ENCODE data around the gene P2RY8. TPM values are rescaled to one million over a fixed set of nuclear protein-coding genes. Genes with fewer than 3 reads are reported as not detected.

Gene P2RY8
- total and polyA plus RNA-seq, 10 of the 15 experiments (the other 5 are each of a cell fraction or from before 2014, with no cell fraction given) = 2.0 to 64.4 (median 36.5) TPM

DNA sequence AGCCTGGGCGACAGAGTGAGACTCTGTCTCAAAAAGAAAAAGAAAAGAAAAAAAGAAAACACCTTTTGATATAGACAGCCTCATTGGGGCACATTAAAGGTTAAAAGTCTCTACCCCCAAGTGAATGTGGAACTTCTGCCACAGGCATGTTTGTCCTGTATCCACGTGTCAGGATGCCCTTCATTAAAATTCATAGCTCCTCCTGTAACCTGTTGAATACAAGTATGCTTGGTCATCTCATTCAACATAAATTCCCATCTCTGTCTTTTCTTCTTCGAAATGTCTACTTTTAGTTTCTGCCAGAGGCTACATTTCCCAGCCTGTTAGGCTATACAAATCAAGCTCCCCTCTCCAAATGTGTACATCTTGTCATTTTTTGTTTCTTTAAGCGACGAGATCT, 25.8 kb downstream of the P2RY8 start:
- H3K27me3 ChIP-seq (replicated peaks in 1 of 2; ENCODE audit: control insufficient read depth in 2 of 2, insufficient read depth in 2 of 2, low read length in 1 of 2) = no peaks in the 10 kb centered on the region
- ChIA-PET SMC1A (ENCODE audit: uncharacterized antibody, unreplicated experiment) (no interaction called here), RAD21 (ENCODE audit: unreplicated experiment) (no interaction called here), POLR2A (no interaction called here), CTCF (no interaction called here)
- H3K4me1 ChIP-seq (ENCODE audit: control insufficient read depth, insufficient read depth, low read length) = peaks cover 18% of the 10 kb centered on the region
- H3K36me3 ChIP-seq (ENCODE audit: control insufficient read depth in 2 of 2, insufficient read depth in 2 of 2, low read length in 1 of 2) = peaks cover 7 to 19% of the 10 kb centered on the region in 2 experiments; a peak in 2 of 4 replicates
- no peak overlapping the region for H3K4me3 ChIP-seq
- FAIRE-seq (no peak), DNase-seq (ENCODE audit: low read depth, low spot score) (no peak), ATAC-seq (no peak)
- H3K27ac ChIP-seq (ENCODE audit: control insufficient read depth, insufficient read depth) = no peak overlapping the region
- intact Hi-C loops (cut with micrococcal nuclease; ENCODE audit: unreplicated experiment) = no loop called here
- in situ Hi-C loops (cut with MboI) = no loop called here
- H3K79me2 ChIP-seq (ENCODE audit: control insufficient read depth, insufficient read depth, low read length) = peaks cover 17% of the 10 kb centered on the region
- no peak overlapping the region for H3K4me2 ChIP-seq (ENCODE audit: control insufficient read depth, insufficient read depth)
- WGBS (ENCODE audit: insufficient coverage, insufficient replicate concordance, low lambda C conversion rate, missing lambda C conversion rate) = 76% methylated on average over 5 of the region's 5 CpGs
- no peak overlapping the region for H3K9ac ChIP-seq (ENCODE audit: control insufficient read depth, insufficient read depth, low read length)
- no peak overlapping the region for H2AFZ ChIP-seq (ENCODE audit: control insufficient read depth, low read depth, low read length)
- no peaks in the 10 kb centered on the region for H4K20me1 ChIP-seq (ENCODE audit: control insufficient read depth, insufficient read depth)
- TF ChIP-seq, protein P1, sequence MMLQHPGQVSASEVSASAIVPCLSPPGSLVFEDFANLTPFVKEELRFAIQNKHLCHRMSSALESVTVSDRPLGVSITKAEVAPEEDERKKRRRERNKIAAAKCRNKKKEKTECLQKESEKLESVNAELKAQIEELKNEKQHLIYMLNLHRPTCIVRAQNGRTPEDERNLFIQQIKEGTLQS (IDR thresholded peaks at IDR 0.05; ENCODE audit: borderline replicate concordance, extremely low read depth, low read depth, low read length) = no peak
- no peak for TF ChIP-seq POLR2A (IDR thresholded peaks at IDR 0.05; ENCODE audit: low read depth, low read length)
- no peak for TF ChIP-seq MTA2 (IDR thresholded peaks at IDR 0.05; ENCODE audit: low read depth)
- TF ChIP-seq RELA (IDR thresholded peaks at IDR 0.05; ENCODE audit: borderline replicate concordance, partially characterized antibody) = no peak
- TF ChIP-seq ZSCAN29 (IDR thresholded peaks at IDR 0.05) = no peak
- no peak for TF ChIP-seq SPI1 (IDR thresholded peaks at IDR 0.05; ENCODE audit: borderline replicate concordance, insufficient read depth, low read depth, low read length)
- no peak for TF ChIP-seq MEF2B (IDR thresholded peaks at IDR 0.05; ENCODE audit: partially characterized antibody, poor library complexity, severe bottlenecking)
- TF ChIP-seq RBBP5 (conservative IDR thresholded peaks at IDR 0.05) = no peak
- no peak for TF ChIP-seq NFYB (IDR thresholded peaks at IDR 0.05; ENCODE audit: insufficient read depth, low read depth, low read length)
- TF ChIP-seq NR2C2 (IDR thresholded peaks at IDR 0.05; ENCODE audit: borderline replicate concordance, control insufficient read depth, insufficient read length, low read depth) = no peak
- TF ChIP-seq, protein P2, sequence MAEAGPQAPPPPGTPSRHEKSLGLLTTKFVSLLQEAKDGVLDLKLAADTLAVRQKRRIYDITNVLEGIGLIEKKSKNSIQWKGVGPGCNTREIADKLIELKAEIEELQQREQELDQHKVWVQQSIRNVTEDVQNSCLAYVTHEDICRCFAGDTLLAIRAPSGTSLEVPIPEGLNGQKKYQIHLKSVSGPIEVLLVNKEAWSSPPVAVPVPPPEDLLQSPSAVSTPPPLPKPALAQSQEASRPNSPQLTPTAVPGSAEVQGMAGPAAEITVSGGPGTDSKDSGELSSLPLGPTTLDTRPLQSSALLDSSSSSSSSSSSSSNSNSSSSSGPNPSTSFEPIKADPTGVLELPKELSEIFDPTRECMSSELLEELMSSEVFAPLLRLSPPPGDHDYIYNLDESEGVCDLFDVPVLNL (IDR thresholded peaks at IDR 0.05; ENCODE audit: low read depth, low read length) = no peak
- no peak for TF ChIP-seq NR2F1 (conservative IDR thresholded peaks at IDR 0.05)
- TF ChIP-seq NRF1 (conservative IDR thresholded peaks at IDR 0.05; ENCODE audit: low read depth, low read length) = no peak
- no peak for TF ChIP-seq ASH2L (IDR thresholded peaks at IDR 0.05; ENCODE audit: borderline replicate concordance, low read depth)
- no peak for TF ChIP-seq BHLHE40 (IDR thresholded peaks at IDR 0.05; ENCODE audit: borderline replicate concordance in 1 of 2, low read depth in 2 of 2, low read length in 1 of 2)
- no peak for TF ChIP-seq POLR2AphosphoS5 (IDR thresholded peaks at IDR 0.05; ENCODE audit: low read length)
- TF ChIP-seq CEBPB (IDR thresholded peaks at IDR 0.05; ENCODE audit: borderline replicate concordance in 1 of 2, low read depth in 2 of 2, low read length in 2 of 2) = no peak
- no peak for TF ChIP-seq CBX3 (IDR thresholded peaks at IDR 0.05; ENCODE audit: borderline replicate concordance, low read depth)
- no peak for TF ChIP-seq STAT3 (IDR thresholded peaks at IDR 0.05; ENCODE audit: low read depth, low read length)
- TF ChIP-seq, protein P3, sequence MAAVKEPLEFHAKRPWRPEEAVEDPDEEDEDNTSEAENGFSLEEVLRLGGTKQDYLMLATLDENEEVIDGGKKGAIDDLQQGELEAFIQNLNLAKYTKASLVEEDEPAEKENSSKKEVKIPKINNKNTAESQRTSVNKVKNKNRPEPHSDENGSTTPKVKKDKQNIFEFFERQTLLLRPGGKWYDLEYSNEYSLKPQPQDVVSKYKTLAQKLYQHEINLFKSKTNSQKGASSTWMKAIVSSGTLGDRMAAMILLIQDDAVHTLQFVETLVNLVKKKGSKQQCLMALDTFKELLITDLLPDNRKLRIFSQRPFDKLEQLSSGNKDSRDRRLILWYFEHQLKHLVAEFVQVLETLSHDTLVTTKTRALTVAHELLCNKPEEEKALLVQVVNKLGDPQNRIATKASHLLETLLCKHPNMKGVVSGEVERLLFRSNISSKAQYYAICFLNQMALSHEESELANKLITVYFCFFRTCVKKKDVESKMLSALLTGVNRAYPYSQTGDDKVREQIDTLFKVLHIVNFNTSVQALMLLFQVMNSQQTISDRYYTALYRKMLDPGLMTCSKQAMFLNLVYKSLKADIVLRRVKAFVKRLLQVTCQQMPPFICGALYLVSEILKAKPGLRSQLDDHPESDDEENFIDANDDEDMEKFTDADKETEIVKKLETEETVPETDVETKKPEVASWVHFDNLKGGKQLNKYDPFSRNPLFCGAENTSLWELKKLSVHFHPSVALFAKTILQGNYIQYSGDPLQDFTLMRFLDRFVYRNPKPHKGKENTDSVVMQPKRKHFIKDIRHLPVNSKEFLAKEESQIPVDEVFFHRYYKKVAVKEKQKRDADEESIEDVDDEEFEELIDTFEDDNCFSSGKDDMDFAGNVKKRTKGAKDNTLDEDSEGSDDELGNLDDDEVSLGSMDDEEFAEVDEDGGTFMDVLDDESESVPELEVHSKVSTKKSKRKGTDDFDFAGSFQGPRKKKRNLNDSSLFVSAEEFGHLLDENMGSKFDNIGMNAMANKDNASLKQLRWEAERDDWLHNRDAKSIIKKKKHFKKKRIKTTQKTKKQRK (IDR thresholded peaks at IDR 0.05; ENCODE audit: low read depth, low read length) = no peak
- no TSS peak for BruUV-seq (replicated peaks)
- H3K9me3 ChIP-seq (replicated peaks; ENCODE audit: control insufficient read depth, insufficient read depth, low read length) = peaks cover 2% of the 10 kb centered on the region; the same call in 1 of the 3 replicates
